Retinal pigment epithelial cell (primary cell): ENCODE data around the gene CHI3L1.

Source experiments
- DNase-seq: peaks from one replicate; pipeline ENCODE4 v3.0.0-alpha.2; 2010; ENCODE audit warnings: low read depth
- H3K4me3 ChIP-seq: 2 replicates; pipeline ENCODE4 v1.5.1; 2011; ENCODE audit warnings: mild to moderate bottlenecking, low read length, control low read depth, moderate library complexity
- TF ChIP-seq, protein P1 (sequence below): conservative IDR thresholded peaks from 2 replicates; pipeline ENCODE4 v1.5.1; 2011; ENCODE audit warnings: low read depth, low read length, control low read depth, inconsistent platforms

Gene CHI3L1

DNA sequence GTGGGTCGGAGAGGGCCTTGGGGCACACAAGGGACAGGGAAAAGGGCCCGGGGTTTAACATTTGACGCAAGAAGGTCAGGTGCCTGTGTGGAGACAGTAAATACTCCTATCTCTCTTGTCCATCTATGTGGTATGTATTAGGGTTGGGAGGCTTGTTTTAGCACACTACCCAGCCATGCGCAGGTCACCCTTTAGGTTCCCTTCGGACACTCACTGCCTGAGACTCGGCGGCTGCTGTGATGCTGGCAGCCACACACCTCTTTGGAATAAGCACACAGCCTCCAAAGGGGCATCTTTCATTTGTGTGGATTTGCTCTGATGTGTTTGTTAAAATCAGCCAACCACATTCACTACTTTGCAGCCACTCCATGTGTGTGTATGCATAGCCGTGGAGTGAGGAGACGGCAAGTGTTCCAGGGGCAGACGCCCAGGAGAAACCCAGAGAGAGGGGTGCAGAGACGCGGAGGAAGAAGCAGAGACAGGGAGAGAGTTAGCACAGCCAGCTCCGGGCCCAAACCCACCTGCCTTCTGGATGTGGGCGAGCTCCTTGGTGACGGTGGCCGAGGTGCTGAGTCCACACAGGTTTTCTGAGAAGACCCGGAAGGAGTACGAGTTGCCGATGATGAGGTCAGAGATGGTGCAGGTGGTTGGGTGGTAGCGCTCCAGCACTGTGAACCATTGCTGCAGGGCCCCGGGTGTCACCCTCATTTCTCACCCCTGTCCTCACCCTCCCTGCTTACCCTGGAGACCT lies 16.6 kb downstream of the CHI3L1 start:
- H3K4me3 ChIP-seq, result no peak overlapping the region
- DNase-seq, result no peak
- TF ChIP-seq, protein P1, sequence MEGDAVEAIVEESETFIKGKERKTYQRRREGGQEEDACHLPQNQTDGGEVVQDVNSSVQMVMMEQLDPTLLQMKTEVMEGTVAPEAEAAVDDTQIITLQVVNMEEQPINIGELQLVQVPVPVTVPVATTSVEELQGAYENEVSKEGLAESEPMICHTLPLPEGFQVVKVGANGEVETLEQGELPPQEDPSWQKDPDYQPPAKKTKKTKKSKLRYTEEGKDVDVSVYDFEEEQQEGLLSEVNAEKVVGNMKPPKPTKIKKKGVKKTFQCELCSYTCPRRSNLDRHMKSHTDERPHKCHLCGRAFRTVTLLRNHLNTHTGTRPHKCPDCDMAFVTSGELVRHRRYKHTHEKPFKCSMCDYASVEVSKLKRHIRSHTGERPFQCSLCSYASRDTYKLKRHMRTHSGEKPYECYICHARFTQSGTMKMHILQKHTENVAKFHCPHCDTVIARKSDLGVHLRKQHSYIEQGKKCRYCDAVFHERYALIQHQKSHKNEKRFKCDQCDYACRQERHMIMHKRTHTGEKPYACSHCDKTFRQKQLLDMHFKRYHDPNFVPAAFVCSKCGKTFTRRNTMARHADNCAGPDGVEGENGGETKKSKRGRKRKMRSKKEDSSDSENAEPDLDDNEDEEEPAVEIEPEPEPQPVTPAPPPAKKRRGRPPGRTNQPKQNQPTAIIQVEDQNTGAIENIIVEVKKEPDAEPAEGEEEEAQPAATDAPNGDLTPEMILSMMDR, result no peak

DNA sequence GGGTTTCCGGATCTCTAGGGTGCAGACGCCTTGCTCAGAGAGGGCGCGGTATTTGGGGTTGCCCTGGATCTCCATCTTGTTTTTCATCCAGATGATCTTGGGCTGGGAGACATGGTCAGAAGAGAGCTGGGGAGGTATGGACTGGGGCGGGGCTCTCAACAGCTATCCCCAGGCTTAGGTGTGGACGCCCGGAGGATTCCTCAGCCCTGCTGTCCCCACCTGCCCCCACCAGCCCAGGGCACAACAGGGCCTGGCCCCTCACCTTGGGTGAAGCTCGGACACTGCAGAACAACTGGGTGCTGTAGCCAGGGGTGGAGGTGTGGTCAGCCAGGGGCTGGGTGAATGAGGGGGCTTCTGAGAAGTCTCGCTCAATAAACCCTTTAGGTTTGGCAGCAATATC lies 17.5 kb downstream of the CHI3L1 start:
- TF ChIP-seq, protein P1, result no peak
- H3K4me3 ChIP-seq, result no peak overlapping the region
- DNase-seq, result no peak

DNA sequence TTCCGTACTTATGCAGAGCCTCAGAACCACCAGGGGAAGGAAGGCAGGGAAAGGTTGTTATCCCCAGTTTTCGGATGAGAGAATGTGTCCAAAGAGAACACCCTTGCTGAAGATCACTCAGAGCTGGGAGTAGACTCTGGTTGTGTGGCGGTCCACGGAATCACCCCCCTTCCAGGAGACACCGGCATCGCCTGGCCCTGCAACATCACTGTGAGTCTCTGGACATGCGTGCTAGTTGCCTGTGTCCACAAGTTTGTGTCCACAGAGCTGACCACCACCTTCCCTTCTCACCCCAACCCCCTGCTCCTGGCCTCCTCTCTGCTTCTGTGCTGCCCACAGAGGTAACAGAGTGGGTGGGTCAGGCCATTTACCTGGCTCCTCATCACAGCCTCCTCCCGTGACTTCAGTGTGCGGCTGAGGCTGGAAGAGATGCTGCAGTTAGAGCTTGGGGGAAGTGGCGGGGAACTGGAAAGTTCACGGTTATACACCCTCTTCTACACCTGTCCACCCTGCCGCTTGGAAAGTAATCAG lies 18.2 kb downstream of the CHI3L1 start:
- DNase-seq, result no peak
- TF ChIP-seq, protein P1, result no peak
- no peak overlapping the region for H3K4me3 ChIP-seq

DNA sequence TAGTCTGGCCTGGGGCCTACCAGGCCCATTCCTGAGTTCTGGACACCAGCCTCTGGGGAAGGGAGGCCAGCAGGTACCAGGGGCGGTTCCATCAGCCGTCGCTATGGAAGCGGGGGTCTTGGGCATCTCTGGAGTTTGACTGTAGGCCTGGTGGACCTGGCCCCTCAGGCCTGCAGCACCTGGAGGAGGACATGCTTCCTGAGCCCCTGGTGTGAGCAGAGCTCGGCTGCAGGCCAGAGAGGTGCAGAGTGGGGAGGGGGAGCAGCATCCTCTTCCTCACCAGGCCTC lies 18.6 kb downstream of the CHI3L1 start:
- H3K4me3 ChIP-seq, result no peak overlapping the region
- DNase-seq, result no peak
- TF ChIP-seq, protein P1, result no peak

DNA sequence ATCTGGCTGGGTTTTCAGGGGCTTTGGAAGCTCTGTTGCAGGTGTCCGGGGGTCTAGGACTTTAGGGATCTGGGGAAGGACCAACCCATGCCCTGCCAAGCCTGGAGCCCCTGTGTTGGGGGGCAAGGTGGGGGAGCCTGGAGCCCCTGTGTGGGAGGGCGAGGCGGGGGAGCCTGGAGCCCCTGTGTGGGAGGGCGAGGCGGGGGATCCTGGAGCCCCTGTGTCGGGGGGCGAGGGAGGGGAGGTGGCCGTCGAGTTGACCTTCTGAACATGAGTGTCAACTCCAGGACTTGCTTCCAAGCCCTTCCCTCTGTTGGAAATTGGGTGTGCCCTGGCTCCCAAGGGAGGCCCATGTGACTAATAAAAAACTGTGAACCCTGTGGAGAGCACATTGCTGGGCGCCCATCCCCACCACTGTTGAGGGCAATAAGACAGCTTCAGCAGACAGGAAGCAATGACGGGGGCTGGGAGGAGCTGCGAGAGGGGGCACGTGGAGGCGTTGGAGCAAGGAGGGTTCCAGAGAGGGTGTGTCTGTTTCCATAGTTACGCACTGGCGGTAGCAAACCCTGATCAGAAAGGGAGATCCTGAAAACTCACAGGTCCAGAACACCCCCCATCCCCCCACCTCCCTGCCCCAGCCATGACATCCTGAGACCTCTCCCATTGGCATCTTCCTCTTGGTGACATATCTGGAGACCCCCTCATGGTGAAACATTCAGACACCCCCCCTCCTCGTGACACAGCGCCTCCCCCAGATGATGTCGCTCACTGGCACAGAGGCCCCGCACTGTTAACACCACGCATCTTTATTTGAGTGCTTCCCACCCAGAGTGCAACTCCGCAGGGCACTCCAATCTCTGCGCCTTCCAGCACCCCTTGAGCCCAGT lies 19.2 kb downstream of the CHI3L1 start:
- H3K4me3 ChIP-seq, result no peak overlapping the region
- TF ChIP-seq, protein P1, result no peak
- no peak for DNase-seq

DNA sequence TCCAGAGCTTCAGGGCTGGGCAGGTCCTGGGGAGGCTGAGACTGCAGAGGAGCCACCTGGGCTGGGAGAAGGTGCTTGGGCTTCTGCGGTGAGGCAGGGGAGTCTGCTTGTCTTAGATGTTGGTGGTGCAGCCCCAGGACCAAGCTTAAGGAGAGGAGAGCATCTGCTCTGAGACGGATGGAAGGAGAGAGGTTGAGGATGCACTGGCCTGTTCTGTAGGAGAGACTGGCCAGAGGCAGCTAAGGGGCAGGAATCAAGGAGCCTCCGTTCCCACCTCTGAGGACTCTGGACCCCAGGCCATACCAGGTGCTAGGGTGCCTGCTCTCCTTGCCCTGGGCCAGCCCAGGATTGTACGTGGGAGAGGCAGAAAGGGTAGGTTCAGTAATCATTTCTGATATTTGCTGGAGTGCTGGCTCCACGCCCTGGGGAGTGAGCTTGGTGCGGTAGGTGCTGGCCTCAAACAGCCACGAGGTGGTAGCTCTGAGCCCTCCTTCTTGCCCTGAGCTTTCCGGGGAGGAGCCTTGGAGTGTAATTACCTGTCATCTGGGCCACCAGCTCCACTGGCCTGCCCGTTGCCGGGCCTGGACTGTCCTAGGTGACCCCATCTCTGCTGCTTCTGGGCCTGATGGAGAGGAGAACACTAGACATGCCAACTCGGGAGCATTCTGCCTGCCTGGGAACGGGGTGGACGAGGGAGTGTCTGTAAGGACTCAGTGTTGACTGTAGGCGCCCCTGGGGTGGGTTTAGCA lies 20.1 kb downstream of the CHI3L1 start:
- DNase-seq, result no peak
- TF ChIP-seq, protein P1, result peak; percentile 52
- H3K4me3 ChIP-seq, result no peak overlapping the region
